B cell (primary cell): ENCODE measurements around the gene CACNG7.

Source experiments
- EZH2 ChIP-seq: IDR thresholded peaks from 2 replicates; pipeline ENCODE4 v1.6.1; 2012; ENCODE audit warnings: borderline replicate concordance, low read depth, mild to moderate bottlenecking, moderate library complexity, low read length; ENCODE audit not compliant: insufficient read depth, poor library complexity, severe bottlenecking
- TF ChIP-seq, protein P1 (sequence below): fragments of 200-600 bp; IDR thresholded peaks from one replicate; pipeline ENCODE4 v1.8.0; 2022; ENCODE audit warnings: antibody characterized with exemption, mild to moderate bottlenecking

DNA sequence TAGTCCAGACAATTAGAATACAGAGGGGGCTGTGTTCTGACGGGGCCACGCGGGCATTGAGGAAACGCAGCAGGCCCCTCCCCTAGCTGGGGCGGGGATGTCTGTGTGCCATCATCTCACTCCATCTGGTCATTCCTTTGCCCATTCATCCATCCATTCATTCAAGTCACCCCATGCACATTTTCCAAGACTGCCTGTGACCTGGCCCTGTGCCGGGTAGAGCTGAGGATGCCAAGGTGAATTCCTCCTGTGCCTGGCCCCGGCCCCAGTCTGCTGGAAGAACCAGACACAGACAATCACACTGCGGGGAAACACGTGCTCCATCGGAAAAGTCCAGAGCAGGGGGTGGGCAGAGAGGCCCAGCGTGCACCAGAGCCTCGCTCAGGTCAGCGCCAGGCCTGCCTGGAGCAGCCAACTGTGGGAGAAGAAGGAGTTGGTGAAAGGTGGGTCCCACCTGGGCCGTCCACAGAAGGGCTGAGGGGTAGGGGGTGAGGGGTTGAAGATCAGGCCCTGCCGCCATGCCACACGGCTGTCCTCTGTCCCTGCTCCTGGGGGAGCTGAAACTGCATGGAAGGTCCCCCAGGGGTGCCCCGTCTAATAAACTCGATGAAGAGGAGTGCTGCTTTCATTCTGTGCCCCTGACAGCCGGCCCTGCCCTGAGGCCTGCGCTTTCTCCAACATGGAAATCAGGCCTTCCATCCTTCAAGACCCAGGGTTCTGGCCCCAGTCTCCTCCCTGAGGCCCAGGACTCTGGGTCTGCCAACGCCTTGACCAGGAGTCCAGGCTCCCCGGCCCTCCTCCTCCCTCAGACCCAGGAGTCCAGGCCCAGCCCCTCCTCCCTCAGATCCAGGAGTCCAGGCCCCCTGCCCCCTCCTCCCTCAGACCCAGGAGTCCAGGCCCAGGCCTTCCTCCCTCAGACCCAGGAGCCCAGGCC is 80.8 kb downstream of the CACNG7 start:
- TF ChIP-seq EZH2, result no peak
- TF ChIP-seq, protein P1, sequence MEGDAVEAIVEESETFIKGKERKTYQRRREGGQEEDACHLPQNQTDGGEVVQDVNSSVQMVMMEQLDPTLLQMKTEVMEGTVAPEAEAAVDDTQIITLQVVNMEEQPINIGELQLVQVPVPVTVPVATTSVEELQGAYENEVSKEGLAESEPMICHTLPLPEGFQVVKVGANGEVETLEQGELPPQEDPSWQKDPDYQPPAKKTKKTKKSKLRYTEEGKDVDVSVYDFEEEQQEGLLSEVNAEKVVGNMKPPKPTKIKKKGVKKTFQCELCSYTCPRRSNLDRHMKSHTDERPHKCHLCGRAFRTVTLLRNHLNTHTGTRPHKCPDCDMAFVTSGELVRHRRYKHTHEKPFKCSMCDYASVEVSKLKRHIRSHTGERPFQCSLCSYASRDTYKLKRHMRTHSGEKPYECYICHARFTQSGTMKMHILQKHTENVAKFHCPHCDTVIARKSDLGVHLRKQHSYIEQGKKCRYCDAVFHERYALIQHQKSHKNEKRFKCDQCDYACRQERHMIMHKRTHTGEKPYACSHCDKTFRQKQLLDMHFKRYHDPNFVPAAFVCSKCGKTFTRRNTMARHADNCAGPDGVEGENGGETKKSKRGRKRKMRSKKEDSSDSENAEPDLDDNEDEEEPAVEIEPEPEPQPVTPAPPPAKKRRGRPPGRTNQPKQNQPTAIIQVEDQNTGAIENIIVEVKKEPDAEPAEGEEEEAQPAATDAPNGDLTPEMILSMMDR, result no peak
